ENCODE data around the gene PCDHGA1. TPM values are rescaled to one million over a fixed set of nuclear protein-coding genes. Genes with fewer than 3 reads are reported as not detected.

PCDHGA1 gene
- total and polyA plus RNA-seq, 2 donors (not counting 1 experiment from before 2014, with no cell fraction given): 0.06 to 0.64 TPM

DNA sequence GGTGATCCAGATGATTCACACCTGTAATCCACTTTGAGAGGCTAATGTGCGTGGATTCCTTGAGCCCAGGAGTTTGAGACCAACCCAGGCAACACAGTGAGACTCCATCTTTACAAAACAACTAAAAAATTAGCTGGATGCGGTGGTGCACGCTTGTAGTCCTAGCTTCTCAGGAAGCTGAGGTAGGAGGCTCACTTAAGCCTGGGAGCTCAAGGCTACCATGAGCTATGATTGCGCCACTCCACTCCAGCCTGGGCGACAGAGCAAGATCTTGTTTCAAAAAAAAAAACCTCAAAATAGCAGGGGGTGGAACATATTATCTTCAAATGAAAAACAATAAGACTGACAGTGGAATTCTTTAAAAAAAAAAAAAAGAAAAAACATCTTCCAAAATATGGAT is 217.6 kb downstream of the PCDHGA1 start:
- POLR2A ChIA-PET: no interaction called here

More for the DNA sequence above, 217.6 kb downstream of the PCDHGA1 start:
- Histone ChIP-seq H3K36me3 (replicated peaks in 1 of 2; ENCODE audit: control extremely low read depth in 1 of 2, control insufficient read depth in 1 of 2, extremely low read depth in 1 of 2, insufficient read depth in 2 of 2, low read length in 1 of 2) (peaks cover 12 to 29% of the 10 kb centered on the region in 2 experiments), H3K9me3 (ENCODE audit: control extremely low read depth in 1 of 3, control insufficient read depth in 2 of 3, insufficient read depth in 1 of 3, low read length in 2 of 3) (peaks cover 3 to 21% (median 11%) of the 10 kb centered on the region in 3 donors), H3K79me2 (ENCODE audit: control insufficient read depth, insufficient read depth, low read length) (peaks cover 17% of the 10 kb centered on the region), H4K20me1 (ENCODE audit: control insufficient read depth, insufficient read depth, low read length, poor library complexity, severe bottlenecking) (no peaks in the 10 kb centered on the region), H2AFZ (ENCODE audit: insufficient read depth, low read depth, low read length, poor library complexity, severe bottlenecking) (no peak overlapping the region), H3K4me3 (ENCODE audit: control extremely low read depth in 1 of 5, extremely low read depth in 1 of 5, insufficient read depth in 1 of 5, low read depth in 2 of 5, low read length in 4 of 5) (no peak overlapping the region), H3K4me2 (replicated peaks; ENCODE audit: low read depth, low read length, poor library complexity, severe bottlenecking) (no peak overlapping the region), H3K27ac (ENCODE audit: low read length in 2 of 2) (no peak overlapping the region), H3K9ac (ENCODE audit: low read length) (no peak overlapping the region), H3K4me1 (ENCODE audit: control insufficient read depth in 2 of 2, insufficient read depth in 2 of 2, low read length in 2 of 2) (no peaks in the 10 kb centered on the region), H3K27me3 (replicated peaks in 1 of 4; ENCODE audit: control extremely low read depth in 1 of 4, control insufficient read depth in 3 of 4, insufficient read depth in 4 of 4, low read length in 3 of 4) (no peaks in the 10 kb centered on the region)
- H3K4me1 Mint-ChIP-seq: peaks cover 6% of the 10 kb centered on the region
- TF ChIP-seq CTCF (IDR thresholded peaks at IDR 0.05) (no peak), EZH2 (IDR thresholded peaks at IDR 0.05; ENCODE audit: borderline replicate concordance, insufficient read depth, low read depth, low read length, poor library complexity, severe bottlenecking) (no peak)
- WGBS (ENCODE audit: insufficient coverage): 100% methylated on average over 3 of the region's 5 CpGs
- DNase-seq (no peak), ATAC-seq (ENCODE audit: low read depth) (no peak)
- intact Hi-C loops (cut with micrococcal nuclease): no loop called here
- no peak overlapping the region for H3K27ac Mint-ChIP-seq
- no peaks in the 10 kb centered on the region for H3K27me3 Mint-ChIP-seq
- CTCF ChIA-PET: interaction anchor here (0.7 to 2.5 kb wide), 2 partner anchors 10 to 24 kb away, joined by 3 to 13 read pairs; no protein-coding TSS in a partner anchor
- no peak overlapping the region for H3K4me3 Mint-ChIP-seq
- peaks cover 5% of the 10 kb centered on the region for H3K9me3 Mint-ChIP-seq (ENCODE audit: insufficient read depth)
